H54 (cell line): ENCODE data around the gene OST4.
"Not testable (repeated sequence)": the region's sequence is repeated elsewhere in the genome, so short reads cannot be mapped to it uniquely, and the experiment has no call there.

ENCODE experiments used
- DNase-seq: peaks from one replicate; pipeline ENCODE4 v3.0.0; 2011; ENCODE audit warnings: low spot score, mixed read lengths; ENCODE audit not compliant: insufficient read length
- FAIRE-seq: peaks from 3 replicates; lab custom pipeline; 2011; peaks lifted over from hg19 to GRCh38; lab: Jason Lieb, UNC
- POLR2A ChIP-seq: IDR thresholded peaks from 2 replicates; pipeline ENCODE4 v1.6.1; 2011; ENCODE audit warnings: low read depth, mild to moderate bottlenecking, low read length

Gene OST4

GRCh38 chr2:27078267-27079194 lies 7.1 kb upstream of the OST4 start, which contains the start of gene EMILIN1:
TSS of gene EMILIN1 (plus strand) at chr2:27078615. CDS start at chr2:27079066, 451 bp downstream.
- no peak for TF ChIP-seq POLR2A
- DNase-seq (no peak), FAIRE-seq (no peak)

DNA sequence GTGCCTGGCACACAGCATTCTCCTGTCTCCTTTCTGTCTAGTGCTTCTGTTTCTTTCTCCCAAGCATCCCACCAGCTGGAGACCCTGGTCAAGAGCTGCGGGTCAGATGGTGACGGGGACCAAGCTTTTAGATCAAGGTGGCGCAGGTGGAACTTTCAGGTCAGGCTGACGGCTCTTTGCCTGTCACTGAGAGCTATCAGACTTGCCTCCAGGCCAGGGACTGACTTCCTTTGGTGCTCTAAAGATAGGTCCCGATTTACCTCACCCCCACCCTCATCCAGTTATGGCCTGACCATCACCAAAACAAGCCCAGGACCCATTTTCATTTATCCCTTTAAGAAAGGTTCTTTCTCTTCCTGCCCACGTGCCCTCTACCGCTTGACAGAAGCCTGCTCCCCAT lies 5.8 kb upstream of the OST4 start:
- FAIRE-seq (no peak), DNase-seq (no peak)
- no peak for TF ChIP-seq POLR2A

DNA sequence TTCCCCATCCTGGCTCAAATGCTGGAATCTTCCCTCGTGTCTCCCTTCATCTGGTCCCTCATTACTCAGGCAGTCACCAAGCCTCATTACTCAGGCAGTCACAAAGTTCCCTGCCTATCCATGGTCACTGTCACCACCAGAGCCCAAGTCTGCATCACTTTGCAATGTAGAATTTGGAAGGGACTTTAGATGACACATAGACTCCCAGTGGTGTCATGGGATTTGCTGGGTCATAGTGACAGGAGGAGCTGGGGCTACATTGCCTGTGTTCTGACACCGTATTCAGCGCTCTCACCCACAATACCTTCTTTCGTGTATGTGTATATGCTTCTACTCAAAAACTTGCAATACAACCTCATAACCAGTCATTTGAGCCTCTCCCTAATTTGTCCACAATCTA lies 4.9 kb upstream of the OST4 start:
- TF ChIP-seq POLR2A: no peak
- FAIRE-seq: no peak
- no peak for DNase-seq

- DNase-seq, FAIRE-seq: not testable (repeated sequence)
Measured at GRCh38 chr2:27075566-27075871, 4.1 kb upstream of the OST4 start.

- no peak for FAIRE-seq
- DNase-seq: no peak
- TF ChIP-seq POLR2A: no peak
Measured at GRCh38 chr2:27074738-27075565, 3.5 kb upstream of the OST4 start.

GRCh38 chr2:27073782-27074181 lies 2.3 kb upstream of the OST4 start:
- TF ChIP-seq POLR2A: no peak
- DNase-seq: no peak
- FAIRE-seq: no peak

- TF ChIP-seq POLR2A: no peak
- DNase-seq (no peak), FAIRE-seq (no peak)
Measured at GRCh38 chr2:27072920-27073319, 1.5 kb upstream of the OST4 start.

- no peak for TF ChIP-seq POLR2A
- DNase-seq (no peak), FAIRE-seq (no peak)
Measured at GRCh38 chr2:27071990-27072830, 756 bp upstream of the OST4 start.

GRCh38 chr2:27070653-27071276 lies 689 bp downstream of the OST4 start:
- FAIRE-seq (no peak), DNase-seq (no peak)
- TF ChIP-seq POLR2A: no peak

- FAIRE-seq (no peak), DNase-seq (no peak)
- no peak for TF ChIP-seq POLR2A
Measured at GRCh38 chr2:27069961-27070618, 1.4 kb downstream of the OST4 start.

- no peak for TF ChIP-seq POLR2A
- FAIRE-seq (no peak), DNase-seq (no peak)
Measured at GRCh38 chr2:27069436-27069835, 2.0 kb downstream of the OST4 start.

DNA sequence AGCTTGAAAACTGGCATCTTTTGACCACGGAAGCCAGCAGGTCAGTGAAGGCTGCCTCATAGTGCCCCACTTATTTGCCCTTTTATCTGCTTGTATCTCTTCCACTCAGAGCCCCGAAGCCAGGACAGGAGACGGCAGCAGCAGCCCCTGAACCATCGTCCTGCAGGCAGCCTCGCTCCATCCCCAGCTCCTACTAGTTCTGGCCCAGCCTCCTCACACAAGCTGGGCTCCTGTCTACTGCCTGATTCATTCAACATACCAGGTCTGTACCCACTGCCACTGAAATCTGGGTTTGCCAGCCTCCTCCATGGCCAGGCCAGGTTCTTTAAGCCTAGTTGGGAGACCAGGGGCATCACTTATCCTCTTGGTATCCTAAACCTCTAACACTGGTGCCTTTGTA lies 4.1 kb downstream of the OST4 start:
- no peak for TF ChIP-seq POLR2A
- DNase-seq: no peak
- FAIRE-seq: no peak

GRCh38 chr2:27065128-27065527 lies 6.3 kb downstream of the OST4 start:
- DNase-seq (no peak), FAIRE-seq (no peak)
- TF ChIP-seq POLR2A: no peak

DNA sequence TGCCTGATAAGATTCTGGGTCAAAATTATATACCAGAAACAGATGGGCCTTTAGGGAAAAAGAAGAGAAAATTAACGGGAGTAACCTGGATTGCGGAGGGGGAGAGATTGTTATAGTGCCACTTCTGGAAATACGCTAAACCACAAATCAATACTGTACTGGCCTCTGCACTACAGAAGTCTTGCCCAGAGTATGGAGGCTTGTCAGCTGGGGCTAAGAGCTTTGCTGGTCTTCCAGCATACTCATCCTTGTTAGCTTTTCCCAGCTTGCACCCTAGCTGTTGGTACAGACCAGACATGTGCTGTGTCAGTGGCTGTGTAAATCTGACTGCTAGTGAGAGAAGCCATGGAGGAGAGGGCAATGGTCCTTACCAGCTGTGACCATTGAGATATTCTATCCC lies 11.1 kb downstream of the OST4 start:
- TF ChIP-seq POLR2A: no peak
- FAIRE-seq: no peak
- no peak for DNase-seq
